ENCODE results near the gene KCNMA1. TPM values are rescaled to one million over a fixed set of nuclear protein-coding genes. Genes with fewer than 3 reads are reported as not detected.
"Not testable (repeated sequence)": the region's sequence is repeated elsewhere in the genome, so short reads cannot be mapped to it uniquely, and the experiment has no call there.

KCNMA1 gene
- total and polyA plus RNA-seq, 8 donors: 2.8 to 21.1 (median 4.3) TPM

DNA sequence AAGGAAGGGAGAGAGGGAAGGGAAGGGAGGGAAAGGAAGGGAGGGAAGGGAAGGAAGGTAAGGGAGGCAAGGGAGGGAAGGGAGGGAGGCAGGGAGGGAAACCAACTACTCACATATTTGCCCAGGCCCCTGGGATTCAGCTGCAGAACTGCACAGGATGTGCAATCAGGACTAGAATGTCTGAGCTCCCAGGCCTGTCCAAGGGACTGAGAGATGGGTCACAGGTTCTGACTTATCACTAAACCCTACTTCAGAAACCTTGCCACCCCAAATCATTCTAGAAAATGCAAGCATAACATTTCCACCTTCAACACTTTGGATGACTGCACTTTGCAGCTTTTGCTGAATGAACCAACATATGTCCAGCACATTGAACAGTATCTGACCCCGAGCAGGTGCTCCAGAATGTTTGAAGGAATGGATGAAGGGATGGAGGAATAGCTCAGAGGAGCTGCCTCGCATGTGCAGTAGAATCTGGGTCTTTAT is 245.3 kb downstream of the KCNMA1 start:
- Histone ChIP-seq H3K36me3 (no peaks in the 10 kb centered on the region), H3K4me3 (no peak overlapping the region), H3K9me3 (no peaks in the 10 kb centered on the region), H3K4me1 (no peaks in the 10 kb centered on the region), H3K27ac (peak overlapping the region in 1 of 2 donors; percentile 5), H3K27me3 (peaks cover 0 to 14% of the 10 kb centered on the region in 2 donors)
- intact Hi-C loops (cut with DNase I): loop anchor here in 1 of 2 donors (10.0 kb wide), 2 partner anchors 217 to 253 kb away; no protein-coding TSS in a partner anchor
- DNase-seq (no peak), ATAC-seq (peak; percentile 37)
- TF ChIP-seq, protein P1, sequence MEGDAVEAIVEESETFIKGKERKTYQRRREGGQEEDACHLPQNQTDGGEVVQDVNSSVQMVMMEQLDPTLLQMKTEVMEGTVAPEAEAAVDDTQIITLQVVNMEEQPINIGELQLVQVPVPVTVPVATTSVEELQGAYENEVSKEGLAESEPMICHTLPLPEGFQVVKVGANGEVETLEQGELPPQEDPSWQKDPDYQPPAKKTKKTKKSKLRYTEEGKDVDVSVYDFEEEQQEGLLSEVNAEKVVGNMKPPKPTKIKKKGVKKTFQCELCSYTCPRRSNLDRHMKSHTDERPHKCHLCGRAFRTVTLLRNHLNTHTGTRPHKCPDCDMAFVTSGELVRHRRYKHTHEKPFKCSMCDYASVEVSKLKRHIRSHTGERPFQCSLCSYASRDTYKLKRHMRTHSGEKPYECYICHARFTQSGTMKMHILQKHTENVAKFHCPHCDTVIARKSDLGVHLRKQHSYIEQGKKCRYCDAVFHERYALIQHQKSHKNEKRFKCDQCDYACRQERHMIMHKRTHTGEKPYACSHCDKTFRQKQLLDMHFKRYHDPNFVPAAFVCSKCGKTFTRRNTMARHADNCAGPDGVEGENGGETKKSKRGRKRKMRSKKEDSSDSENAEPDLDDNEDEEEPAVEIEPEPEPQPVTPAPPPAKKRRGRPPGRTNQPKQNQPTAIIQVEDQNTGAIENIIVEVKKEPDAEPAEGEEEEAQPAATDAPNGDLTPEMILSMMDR (IDR thresholded peaks at IDR 0.05): no peak

DNA sequence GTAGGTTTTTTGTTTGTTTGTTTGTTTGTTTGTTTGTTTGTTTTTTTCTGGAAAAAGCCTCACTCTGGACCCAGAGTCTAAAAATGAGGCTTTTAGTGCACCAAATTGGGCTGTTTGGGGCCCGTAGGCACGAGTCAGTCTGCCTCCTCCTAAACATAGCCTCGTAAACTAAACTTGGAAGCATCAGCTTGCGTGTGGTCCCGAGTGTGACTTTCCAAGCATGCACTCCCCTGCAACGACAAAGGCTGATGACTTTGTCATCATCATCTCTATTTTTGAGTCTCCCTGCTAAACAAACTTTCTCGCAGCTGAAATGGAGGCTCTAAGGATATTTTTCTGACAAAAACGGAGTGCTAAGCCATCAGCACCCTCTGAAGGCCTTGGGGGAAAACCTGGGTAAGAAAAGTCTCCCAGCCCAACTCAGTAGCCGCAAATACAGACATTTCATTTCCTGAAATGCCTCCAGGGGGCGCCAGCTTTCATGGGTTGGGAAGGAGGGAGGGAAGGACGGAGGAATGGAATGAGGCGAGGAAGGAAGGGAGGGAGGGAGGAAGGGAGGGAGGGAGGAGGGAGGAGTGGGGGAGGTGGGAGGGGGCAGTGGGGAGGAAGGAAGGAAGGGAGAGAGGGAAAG is 245.9 kb downstream of the KCNMA1 start:
- H3K27ac ChIP-seq: no peak overlapping the region
- peak; percentile 78 for ATAC-seq
- TF ChIP-seq, protein P1 (IDR thresholded peaks at IDR 0.05): peak; percentile 36 to 42
- intact Hi-C loops (cut with DNase I): loop anchor here in 1 of 2 donors (10.0 kb wide), 2 partner anchors 217 to 253 kb away; no protein-coding TSS in a partner anchor
- DNase-seq: peak in 3 of 4 donors; percentile 51 to 79 (median 73)
- H3K4me1 ChIP-seq: no peaks in the 10 kb centered on the region
- H3K4me3 ChIP-seq: no peak overlapping the region
- H3K9me3 ChIP-seq: no peaks in the 10 kb centered on the region
- peaks cover 0 to 14% of the 10 kb centered on the region in 2 donors for H3K27me3 ChIP-seq
- H3K36me3 ChIP-seq: no peaks in the 10 kb centered on the region

DNA sequence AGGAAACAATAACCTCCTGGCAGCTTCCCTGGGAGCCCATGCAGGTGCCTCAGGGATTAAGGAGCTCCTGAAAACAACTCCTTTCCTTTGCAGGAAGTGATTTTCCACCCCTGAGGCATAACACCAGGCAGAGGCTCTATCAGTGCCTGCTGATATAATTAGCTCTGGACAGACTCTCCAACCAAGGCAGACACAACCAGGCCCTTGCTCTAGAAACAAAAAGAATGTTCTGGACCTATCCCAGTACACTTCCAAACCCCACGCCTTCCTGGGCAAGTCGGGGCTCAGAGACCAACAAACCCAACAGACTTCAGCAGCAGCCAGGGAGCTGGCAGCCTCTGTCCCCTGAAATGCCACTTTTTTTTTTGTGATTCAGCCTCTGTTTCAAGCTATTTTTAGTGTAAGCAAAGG is 247.1 kb downstream of the KCNMA1 start:
- Histone ChIP-seq H3K27ac (no peak overlapping the region), H3K36me3 (no peaks in the 10 kb centered on the region), H3K27me3 (peaks cover 0 to 14% of the 10 kb centered on the region in 2 donors), H3K4me3 (no peak overlapping the region), H3K4me1 (no peaks in the 10 kb centered on the region), H3K9me3 (no peaks in the 10 kb centered on the region)
- intact Hi-C loops (cut with DNase I): loop anchor here in 1 of 2 donors (10.0 kb wide), 2 partner anchors 216 to 254 kb away; no protein-coding TSS in a partner anchor
- ATAC-seq (no peak), DNase-seq (no peak)
- TF ChIP-seq, protein P1 (IDR thresholded peaks at IDR 0.05): no peak

DNA sequence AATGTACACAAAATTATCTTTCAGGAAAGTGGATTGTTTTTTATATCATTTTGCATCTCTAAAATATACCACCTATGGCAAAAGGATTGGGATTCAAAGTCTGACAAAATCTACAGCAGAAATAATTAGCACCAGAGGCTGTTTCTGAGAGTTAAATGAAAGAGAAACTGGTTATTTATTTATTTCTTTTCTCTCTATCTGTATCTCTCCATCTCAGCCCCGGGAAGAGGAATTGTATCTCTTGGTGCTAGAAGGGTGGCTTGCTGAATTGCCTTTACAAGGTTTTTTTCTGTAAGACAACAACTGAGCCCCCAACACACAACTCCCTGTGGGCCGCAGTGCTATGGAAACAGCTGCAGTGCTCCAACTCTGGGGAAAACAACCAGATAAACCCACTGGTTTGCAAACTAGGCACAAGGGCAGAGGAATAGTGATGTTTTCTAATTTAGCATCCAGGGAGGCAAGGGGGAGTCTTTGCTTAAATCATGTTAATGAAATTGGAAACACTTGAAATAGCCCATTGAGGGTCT is 249.0 kb downstream of the KCNMA1 start:
- H3K9me3 ChIP-seq: no peaks in the 10 kb centered on the region
- H3K4me1 ChIP-seq: no peaks in the 10 kb centered on the region
- TF ChIP-seq, protein P1 (IDR thresholded peaks at IDR 0.05): no peak
- H3K4me3 ChIP-seq: no peak overlapping the region
- DNase-seq (no peak), ATAC-seq (no peak)
- peaks cover 0 to 14% of the 10 kb centered on the region in 2 donors for H3K27me3 ChIP-seq
- intact Hi-C loops (cut with DNase I): no loop called here
- no peak overlapping the region for H3K27ac ChIP-seq
- H3K36me3 ChIP-seq: no peaks in the 10 kb centered on the region

DNA sequence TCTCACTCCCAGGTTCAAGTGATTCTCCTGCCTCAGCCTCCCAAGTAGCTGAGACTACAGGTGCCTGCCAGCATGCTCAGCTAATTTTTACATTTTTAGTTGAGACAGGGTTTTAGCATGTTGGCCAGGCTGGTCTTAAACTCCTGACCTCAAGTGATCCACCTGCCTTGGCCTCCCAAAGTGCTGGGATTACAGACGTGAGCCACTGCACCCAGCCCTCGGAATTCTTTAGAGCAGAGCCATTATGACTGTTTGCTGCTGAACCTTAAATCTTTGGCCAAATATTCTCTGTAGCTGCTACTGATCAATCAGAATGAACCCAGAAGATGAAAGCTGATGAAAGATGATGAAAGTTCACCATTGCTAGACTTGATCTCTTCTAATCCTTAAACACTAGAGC is 249.9 kb downstream of the KCNMA1 start:
- H3K4me3 ChIP-seq; DNase-seq; H3K9me3 ChIP-seq; H3K27ac ChIP-seq; H3K4me1 ChIP-seq; H3K36me3 ChIP-seq; ATAC-seq; intact Hi-C loops (cut with DNase I): not testable (repeated sequence)
- peaks cover 0 to 14% of the 10 kb centered on the region in 2 donors for H3K27me3 ChIP-seq

Data from left lung (tissue), 10 donors.